Gastroesophageal sphincter (tissue), 3 donors: ENCODE data around the gene HSPB7.

Source experiments
- CTCF ChIP-seq, 4 experiments: fragments of 200-600 bp in 2 of 4; fragments of 450-650 bp in 2 of 4; sonication (generic) in 1 of 4; IDR thresholded peaks; one replicate each; pipeline ENCODE4 v1.5.1; 2017 to 2019; ENCODE audit warnings: antibody characterized with exemption in 4 of 4, mild to moderate bottlenecking in 2 of 4, moderate library complexity in 2 of 4
- EP300 ChIP-seq: sonication (generic); formaldehyde crosslinking; IDR thresholded peaks from one replicate; pipeline ENCODE4 v1.6.1; 2017; ENCODE audit warnings: antibody characterized with exemption, mild to moderate bottlenecking
- POLR2A ChIP-seq, 2 donors: fragments of 450-650 bp; IDR thresholded peaks; one replicate each; pipeline ENCODE4 v1.6.1; 2017; ENCODE audit warnings: antibody characterized with exemption in 2 of 2, mild to moderate bottlenecking in 2 of 2, moderate library complexity in 1 of 2
- POLR2AphosphoS5 ChIP-seq: sonication (generic); formaldehyde crosslinking; IDR thresholded peaks from one replicate; pipeline ENCODE4 v1.6.1; 2017; ENCODE audit warnings: antibody characterized with exemption

DNA sequence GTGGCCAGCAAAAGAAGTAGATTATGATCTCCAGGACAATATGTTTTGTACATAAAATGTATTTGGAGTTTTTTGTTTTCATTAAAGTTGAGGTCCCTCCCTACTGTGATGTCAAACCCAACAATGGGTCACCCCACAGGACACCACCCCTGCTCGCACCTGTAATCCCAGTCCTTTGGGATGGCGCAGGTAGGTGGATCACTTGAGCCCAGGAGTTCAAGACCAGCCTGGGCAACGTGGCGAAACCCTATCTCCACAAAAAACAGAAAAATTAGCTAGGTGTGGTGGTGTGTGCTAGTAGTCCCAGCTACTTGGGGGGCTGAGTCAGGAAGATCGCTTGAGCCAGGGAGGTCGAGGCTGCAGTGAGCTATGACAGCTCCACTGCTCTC is 50.9 kb downstream of the HSPB7 start:
- no peak for TF ChIP-seq POLR2AphosphoS5
- no peak for TF ChIP-seq CTCF (IDR thresholded peaks at IDR 0.05)
- no peak for TF ChIP-seq POLR2A (IDR thresholded peaks at IDR 0.05)
- no peak for TF ChIP-seq EP300
